Measurements from ENCODE around the gene COL12A1.
"Not testable (repeated sequence)": the region's sequence is repeated elsewhere in the genome, so short reads cannot be mapped to it uniquely, and the experiment has no call there.

The COL12A1 gene

DNA sequence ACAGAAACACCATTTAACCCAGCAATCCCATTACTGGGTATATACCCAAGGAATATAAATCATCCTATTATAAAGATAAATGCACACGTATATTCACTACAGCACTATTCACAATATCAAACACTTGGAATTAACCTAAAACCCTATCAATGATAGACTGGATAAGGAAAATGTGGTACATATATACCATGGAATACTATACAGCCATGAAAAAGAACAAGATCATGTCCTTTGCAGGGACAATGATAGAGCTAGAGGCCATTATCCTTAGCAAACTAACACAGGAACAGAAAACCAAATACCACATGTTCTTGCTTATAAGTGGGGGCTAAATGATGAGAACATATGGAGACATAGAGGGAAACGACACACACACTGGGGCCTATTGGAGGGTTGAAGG lies 19.3 kb downstream of the COL12A1 start:
- not testable (repeated sequence) for DNase-seq (ENCODE audit: low read depth, low spot score); H3K27ac ChIP-seq

DNA sequence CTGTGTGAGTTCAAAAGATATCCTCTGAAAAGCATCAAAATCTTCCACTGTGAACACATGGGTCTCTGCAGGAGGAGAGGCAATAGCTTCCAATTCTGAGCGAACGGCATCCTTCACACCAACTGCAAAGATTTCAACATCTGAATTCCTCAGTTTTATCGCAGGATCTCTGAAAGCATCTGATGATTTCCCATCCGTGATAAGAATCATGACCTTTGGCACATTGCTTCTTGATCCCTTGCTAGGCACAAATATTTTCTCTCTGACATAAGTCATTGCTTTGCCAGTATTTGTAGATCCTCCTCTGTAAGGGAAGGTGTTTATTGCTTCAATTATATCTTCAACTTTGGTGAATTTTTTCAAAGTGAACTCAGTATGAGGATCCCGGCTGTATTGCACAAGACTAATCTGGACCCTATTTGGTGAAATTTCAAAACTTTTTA lies 22.7 kb downstream of the COL12A1 start:
- DNase-seq (ENCODE audit: low read depth, low spot score) = no peak
- no peak overlapping the region for H3K27ac ChIP-seq

DNA sequence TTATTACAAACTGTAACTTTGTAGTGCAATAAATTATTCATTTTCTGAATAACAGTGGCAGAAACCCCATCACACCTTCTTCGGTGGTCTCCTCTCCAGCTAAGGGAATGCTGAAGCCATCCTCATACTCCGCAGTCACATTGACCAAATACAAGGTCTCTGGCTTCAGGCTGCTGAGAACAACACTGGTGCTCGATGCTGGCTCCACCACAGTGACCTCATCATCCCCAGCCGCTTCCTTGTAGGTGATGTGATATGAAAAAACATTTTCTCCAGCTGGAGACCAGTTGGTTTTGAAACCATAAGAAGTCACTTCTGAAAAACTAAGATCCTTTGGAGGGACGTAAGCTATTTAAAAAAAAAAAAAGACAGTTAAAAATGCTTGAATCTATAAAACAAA lies 25.0 kb downstream of the COL12A1 start:
- H3K27ac ChIP-seq = no peak overlapping the region
- no peak for DNase-seq (ENCODE audit: low read depth, low spot score)

DNA sequence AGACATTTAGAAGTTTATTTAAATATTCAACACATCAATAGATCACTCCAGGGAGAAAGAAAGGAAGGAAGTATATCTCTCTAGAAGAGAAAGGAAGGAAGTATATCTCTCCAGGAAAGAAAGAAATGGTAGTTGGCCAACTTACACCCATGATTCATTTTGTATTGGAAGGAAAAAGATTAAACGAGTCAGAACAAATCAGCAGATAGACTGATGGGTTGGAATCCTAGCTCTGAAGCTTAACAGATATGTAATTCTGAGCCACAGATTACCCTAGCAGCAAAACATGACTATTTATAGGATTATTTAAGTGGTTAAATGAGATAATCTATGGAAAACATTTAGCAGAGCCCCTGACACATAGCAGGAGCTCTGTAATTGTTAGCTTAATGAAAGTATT lies 27.1 kb downstream of the COL12A1 start:
- DNase-seq (ENCODE audit: low read depth, low spot score) = no peak
- H3K27ac ChIP-seq = no peak overlapping the region

DNA sequence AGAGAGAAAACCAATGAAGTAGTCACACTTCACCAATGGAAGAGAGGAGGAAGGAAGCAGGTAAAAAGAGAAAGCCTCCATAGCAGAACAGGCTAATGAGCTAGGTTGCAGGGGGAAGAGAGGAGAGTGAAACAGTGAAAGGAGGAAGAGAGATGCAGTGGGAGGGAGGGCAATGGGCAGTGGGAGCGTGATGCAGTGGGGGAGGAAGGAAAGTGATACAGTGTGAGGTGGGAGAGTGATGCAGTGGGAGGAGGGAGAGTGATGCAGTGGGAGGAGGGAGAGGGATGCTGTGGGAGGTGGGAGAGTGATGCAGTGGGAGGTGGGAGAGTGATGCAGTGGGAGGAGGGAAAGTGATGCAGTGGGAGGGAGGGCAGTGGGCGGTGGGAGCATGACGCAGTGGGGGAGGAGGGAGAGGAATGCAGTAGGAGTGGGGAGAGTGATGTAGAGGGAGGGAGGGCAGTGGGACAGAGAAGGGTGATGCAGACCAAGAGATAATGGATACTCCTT lies 29.7 kb downstream of the COL12A1 start:
- DNase-seq (ENCODE audit: low read depth, low spot score) = no peak
- no peak overlapping the region for H3K27ac ChIP-seq

- H3K27ac ChIP-seq = no peak overlapping the region
- no peak for DNase-seq (ENCODE audit: low read depth, low spot score)
These were observed 33.9 kb downstream of the COL12A1 start for GRCh38 chr6:75171986-75172385.

- H3K27ac ChIP-seq = no peak overlapping the region
- no peak for DNase-seq (ENCODE audit: low read depth, low spot score)
These were observed 34.3 kb downstream of the COL12A1 start for GRCh38 chr6:75171567-75171966.

DNA sequence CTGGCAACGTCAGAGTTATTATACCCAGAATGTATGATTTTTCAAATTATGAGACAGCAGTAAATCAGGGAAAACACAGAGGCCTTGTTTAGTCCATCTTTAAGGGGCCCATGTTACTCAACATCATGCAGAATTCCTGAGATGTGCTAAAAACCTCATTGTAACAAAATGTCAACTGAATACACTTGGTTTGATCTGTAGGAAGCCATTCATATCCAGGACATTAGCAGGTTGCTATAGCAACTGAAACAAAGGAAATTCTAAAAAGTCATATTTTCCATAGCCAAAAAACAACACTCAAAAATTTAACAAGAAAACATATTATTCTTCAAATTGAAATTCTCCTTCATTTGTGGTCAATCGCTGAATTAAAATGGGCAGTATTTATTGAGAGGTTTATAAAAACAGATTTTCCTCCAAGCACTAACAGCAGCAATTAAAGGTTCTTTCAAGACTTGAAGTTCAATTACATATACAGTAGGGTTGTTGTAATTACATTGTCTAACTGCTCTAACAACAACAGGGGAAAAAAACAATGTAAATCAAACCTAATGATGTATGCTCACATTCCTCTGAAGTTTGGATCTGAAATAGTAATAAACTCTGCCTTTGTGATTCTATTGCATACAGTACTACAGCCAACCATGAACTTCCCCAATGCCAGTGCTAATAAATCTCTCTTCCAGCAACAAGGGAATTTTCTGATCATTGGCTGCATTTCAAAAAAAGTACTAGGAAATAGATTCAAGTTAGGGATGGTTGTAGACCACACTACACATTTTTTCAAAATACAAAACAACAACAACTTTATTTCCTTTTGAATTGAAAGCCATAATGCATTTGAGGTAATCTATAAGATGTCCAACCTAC lies 34.9 kb downstream of the COL12A1 start:
- DNase-seq (ENCODE audit: low read depth, low spot score) = no peak
- no peak overlapping the region for H3K27ac ChIP-seq

DNA sequence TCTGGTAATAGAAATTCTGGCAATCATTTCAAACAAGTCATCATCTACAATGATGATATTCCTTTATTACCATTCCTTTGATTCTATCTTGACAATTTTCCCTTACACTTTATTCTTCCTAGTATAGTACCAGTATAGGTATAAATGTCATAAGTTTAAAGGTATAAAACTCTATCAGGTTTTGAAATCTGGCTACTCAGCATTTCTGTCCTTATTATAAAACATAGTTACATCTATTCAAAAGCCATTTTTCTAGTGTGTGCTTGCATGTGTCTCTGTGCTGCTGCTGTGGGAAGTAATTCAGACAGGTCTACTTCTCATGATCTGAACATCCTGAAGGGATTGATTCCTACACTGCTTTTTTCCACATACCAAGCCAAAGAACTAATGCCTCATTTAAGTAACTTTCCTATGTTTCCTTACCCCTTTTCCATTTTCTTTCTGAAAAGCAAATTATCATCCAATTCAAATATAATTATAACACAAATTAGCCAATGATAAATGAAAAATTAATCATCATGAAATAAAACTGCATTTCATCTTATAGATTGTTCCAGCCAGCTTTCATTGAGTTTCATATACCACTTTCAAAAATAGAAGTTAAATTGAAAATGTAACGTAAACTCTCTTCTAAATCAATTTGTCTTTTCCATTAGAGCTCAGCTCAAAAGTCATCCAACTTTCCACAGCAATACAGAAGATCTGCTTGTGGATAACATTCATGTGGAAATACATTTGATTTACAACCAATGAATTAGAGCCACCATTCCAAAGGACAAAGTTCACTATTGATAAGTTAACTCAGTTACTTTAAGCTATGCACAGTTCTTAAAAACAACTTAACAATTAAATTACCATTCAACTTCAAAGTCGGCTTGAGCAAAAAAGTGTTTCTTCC lies 35.9 kb downstream of the COL12A1 start:
- no peak for DNase-seq (ENCODE audit: low read depth, low spot score)
- no peak overlapping the region for H3K27ac ChIP-seq

DNA sequence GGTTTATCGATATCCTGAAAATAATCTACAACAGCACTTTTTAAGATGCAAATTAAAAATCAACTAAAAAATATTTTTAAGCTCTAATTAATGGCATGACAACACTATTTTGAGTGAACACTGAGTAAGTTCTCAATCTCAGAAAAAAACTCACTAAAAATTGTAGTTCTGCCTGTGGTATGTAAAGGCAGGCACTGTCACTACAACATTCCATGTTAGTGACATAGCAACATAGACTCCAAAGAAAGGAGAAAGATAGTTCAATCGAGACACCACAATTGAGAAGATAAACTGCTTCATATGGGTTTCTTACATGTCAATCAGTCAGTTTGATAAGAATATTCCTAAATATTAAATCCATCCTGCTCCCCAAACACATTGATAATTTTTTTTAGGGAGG lies 38.0 kb downstream of the COL12A1 start:
- no peak overlapping the region for H3K27ac ChIP-seq
- no peak for DNase-seq (ENCODE audit: low read depth, low spot score)

- no peak for DNase-seq (ENCODE audit: low read depth, low spot score)
- no peak overlapping the region for H3K27ac ChIP-seq
These were observed 38.5 kb downstream of the COL12A1 start for GRCh38 chr6:75167325-75167724.

DNA sequence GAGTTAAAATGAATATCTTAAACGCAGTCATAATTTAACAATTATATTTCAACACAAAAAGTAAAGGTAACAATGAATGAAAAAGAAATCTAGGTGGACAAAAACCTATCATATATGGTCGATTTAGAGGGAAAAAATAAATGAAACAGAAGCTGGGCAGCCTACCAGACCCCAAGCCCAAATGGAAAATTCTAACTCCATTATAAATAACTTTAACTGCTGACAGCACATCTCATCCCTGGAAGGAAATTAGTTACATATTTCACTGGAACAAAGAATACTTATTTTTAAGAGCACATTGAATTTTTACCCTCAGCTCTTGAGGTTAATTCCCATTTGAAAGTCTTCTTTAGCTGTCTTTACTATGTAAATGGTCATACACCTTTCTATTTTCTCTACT lies 39.1 kb downstream of the COL12A1 start:
- H3K27ac ChIP-seq = no peak overlapping the region
- DNase-seq (ENCODE audit: low read depth, low spot score) = no peak

- no peak for DNase-seq (ENCODE audit: low read depth, low spot score)
- no peak overlapping the region for H3K27ac ChIP-seq
These were observed 39.6 kb downstream of the COL12A1 start for GRCh38 chr6:75166236-75166635.

DNA sequence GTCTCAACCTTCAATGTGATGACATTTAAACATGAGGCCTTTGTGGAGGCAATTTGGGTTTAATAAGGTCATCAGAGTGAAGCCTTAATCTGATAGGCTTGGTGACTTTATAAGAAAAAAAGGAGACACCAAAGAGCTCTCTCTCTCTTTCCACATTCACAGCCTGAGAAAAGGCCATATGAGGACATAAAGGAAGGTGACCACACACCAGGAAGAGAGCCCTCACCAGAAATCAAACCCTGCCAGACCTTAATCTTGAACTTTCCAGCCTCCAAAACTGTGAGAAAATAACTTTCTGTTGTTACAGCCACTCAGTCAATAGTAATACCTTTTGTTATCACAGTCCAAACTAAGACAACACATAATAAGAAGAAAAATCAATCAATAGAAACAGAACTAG lies 47.7 kb downstream of the COL12A1 start:
- H3K27ac ChIP-seq = no peak overlapping the region
- no peak for DNase-seq (ENCODE audit: low read depth, low spot score)

- no peak overlapping the region for H3K27ac ChIP-seq
- no peak for DNase-seq (ENCODE audit: low read depth, low spot score)
These were observed 48.5 kb downstream of the COL12A1 start for GRCh38 chr6:75157336-75157735.

DNA sequence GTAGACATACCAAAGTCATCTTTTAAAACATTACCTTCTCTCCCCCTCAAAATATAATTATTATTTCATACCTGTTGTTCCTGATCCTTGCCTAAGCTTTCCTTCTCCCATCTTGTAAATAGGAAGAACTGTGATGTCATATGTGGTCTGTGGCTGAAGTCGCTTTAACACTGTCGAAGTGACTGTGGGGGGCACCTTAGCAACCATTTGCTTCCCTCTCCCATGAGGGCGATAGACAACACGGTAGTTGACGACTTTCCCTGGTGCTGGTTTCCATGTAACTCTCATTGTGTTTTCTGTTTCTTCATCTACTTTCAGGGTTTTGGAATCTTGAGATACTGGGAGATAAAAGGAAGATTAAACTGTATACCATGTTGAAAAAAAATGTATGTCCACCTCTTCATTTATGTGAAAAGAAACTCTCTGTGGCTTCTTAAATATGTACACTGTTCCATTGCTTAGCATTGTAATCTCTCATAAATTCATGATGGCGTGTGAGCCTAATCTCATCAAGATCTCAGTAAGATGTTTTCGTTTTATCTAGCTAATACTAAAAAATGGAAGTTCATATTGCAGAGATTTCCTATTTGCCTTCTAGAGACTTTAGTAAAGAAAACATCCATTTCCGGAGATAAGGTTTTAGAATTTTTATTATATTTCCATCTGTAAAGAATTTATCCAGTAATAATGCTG lies 49.5 kb downstream of the COL12A1 start:
- H3K27ac ChIP-seq = no peak overlapping the region
- no peak for DNase-seq (ENCODE audit: low read depth, low spot score)

DNA sequence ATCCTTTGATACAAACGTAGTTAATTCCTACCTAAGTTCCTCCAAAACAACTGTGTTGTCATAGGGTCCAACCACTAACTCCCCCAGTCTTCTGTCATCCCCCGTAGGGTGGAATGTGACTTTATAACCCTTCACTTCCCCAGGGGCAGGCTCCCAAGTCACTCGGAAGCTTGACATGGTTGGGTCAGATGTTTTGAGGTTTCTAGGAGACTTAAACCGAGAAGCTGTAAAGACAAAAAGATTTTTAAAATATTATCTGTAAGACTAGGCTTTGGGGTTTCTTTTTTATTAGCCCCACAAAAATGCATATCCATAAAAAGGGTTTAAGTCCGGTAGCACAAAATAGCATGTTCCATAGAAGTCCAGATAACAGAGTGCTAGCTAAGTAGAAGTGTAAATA lies 50.2 kb downstream of the COL12A1 start:
- DNase-seq (ENCODE audit: low read depth, low spot score) = no peak

GRCh38 chr6:75154973-75155372 lies 50.9 kb downstream of the COL12A1 start:
- DNase-seq (ENCODE audit: low read depth, low spot score) = no peak
- no peak overlapping the region for H3K27ac ChIP-seq

More for the DNA sequence above, 50.2 kb downstream of the COL12A1 start:
- H3K27ac ChIP-seq = no peak overlapping the region

DNA sequence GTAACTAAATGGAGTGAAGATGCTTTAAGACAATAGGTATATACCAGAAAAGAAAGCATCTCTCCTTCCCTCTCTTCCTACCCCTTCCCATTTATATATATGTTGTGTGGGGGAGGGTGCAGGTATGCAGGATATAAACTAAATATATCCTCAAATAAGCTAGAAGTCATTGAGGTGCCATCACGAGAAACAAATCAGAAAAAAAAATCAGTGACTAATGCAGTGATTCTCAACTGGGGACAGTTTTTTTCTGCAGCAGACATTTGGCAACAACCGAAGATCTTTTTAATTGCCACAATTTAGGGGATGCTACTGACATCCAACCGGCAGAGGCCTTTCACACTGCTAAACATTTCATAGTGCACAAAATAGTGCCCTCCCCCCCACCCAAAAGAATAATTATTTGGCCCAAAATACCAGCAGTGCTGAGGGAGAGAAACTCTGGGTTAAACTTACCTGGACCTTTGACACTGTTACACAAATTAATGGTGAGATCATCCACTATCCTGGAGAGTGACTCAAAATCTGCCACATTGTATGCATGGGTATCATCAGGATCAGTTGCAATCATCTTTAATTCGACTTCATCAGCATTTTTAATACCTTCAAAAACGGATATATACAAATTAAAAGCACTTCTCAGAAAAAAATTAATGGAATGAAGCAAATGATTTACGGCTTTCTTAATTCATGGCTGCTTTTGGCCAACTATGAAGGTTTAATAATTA lies 55.0 kb downstream of the COL12A1 start:
- DNase-seq (ENCODE audit: low read depth, low spot score) = no peak
- H3K27ac ChIP-seq = no peak overlapping the region

DNA sequence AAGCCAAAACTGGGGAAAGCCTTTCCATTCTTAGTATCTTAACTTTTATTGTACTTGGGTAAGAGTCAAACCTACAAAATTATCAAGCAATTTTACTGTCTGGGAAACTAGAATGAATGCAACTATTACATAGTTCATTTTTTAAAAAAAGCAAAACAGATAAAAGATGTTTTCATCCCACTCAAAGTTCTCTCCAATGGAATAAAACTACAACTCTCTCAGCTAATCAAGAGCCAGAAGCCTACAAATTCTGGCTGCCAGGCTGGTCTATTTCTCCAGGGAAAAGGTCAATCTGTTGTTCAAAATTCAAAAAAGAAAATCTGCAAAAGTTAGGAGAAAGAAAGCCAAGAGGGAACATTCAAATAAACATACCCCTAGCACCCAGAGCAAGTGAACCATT lies 56.2 kb downstream of the COL12A1 start:
- H3K27ac ChIP-seq = no peak overlapping the region
- DNase-seq (ENCODE audit: low read depth, low spot score) = no peak
